HG03442 (cell line): ENCODE results near the gene PINLYP.

Experiments used
- ATAC-seq: cut with Tn5 transposase; IDR thresholded peaks from one replicate; pipeline ENCODE4 v1.9.1; 2021; ENCODE audit warnings: mild to moderate bottlenecking, moderate library complexity; ENCODE audit not compliant: unreplicated experiment

Gene PINLYP

DNA sequence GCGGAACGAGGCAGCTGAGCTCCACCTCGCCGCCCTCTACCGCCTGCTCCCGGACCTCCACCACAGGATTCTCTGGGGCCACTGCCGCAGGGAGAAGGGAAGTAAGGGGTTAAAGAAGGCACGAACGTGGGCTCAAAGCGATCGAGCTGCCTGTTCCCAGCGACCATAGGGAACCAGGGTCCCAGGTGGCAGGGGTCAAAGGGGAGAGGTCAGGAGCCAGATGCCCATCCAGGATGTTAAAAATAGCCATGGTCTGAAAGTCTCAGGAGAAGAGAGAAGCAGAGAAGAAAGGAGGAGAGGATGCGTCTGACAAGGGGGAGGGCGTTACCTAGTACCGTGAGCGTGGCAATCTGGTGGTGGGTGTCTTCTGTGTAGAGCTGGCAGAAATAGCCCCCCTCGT is 51.2 kb downstream of the PINLYP start:
- no peak for ATAC-seq

DNA sequence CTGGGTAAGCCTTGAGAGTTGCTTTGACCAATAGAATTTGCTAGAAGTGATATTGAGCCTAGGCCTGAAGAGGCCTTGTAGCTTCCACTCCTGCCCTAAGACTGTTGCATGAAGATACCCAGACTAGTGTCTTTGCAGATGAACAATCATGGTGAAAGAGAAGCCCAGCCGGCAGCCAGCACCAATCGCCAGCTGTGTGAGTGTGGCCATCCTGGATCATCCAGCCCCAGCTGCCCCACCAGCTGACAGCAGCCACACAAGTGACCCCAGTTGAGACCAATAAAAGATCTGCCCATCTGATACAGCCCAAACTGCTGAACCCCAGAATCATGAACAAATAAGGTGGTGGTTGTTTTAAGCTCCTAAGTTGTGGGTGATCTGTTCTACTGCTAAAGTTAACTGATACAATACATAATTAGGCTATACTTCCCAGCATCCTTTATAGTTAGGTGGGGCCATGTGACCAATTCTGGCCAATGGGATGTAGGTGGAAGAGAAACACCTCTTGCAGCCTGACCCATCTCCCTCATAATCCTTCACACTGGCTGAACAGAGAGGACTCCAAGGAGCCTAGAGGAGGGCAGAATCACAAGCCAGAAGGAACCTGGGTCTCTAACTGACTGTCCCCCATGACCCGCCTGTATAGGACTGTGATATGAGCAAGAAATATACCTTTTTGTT is 53.2 kb downstream of the PINLYP start:
- ATAC-seq = no peak

- no peak for ATAC-seq
These were observed 55.9 kb downstream of the PINLYP start for GRCh38 chr19:43631491-43631890.
